Osteoblast (primary cell): ENCODE results near the gene XYLT1. TPM values are rescaled to one million over a fixed set of nuclear protein-coding genes. Genes with fewer than 3 reads are reported as not detected.

Experiments used
- DNase-seq: peaks from one replicate; pipeline ENCODE4 v3.0.0; 2011; ENCODE audit warnings: low spot score, mixed read lengths; ENCODE audit not compliant: insufficient read length; ENCODE audit errors: missing footprints
- H2AFZ ChIP-seq: 2 replicates; pipeline ENCODE4 v1.6.0; 2011; ENCODE audit warnings: mild to moderate bottlenecking, low read length
- H3K27ac ChIP-seq: 2 replicates; pipeline ENCODE4 v1.5.1; 2011; ENCODE audit warnings: mild to moderate bottlenecking, low read depth, low read length, moderate library complexity
- H3K27me3 ChIP-seq: 2 replicates; pipeline ENCODE4 v1.6.0; 2012; ENCODE audit warnings: mild to moderate bottlenecking, control low read depth, inconsistent platforms, low read length, moderate library complexity; ENCODE audit not compliant: insufficient read depth
- H3K36me3 ChIP-seq: 2 replicates; pipeline ENCODE4 v1.5.1; 2011; ENCODE audit warnings: mild to moderate bottlenecking, low read length, control low read depth, moderate library complexity; ENCODE audit not compliant: insufficient read depth
- H3K4me1 ChIP-seq: 2 replicates; pipeline ENCODE4 v1.5.1; 2011; ENCODE audit warnings: mild to moderate bottlenecking, low read length, control low read depth, moderate library complexity; ENCODE audit not compliant: insufficient read depth
- H3K4me2 ChIP-seq: 2 replicates; pipeline ENCODE4 v1.6.0; 2011; ENCODE audit warnings: mild to moderate bottlenecking, low read length; ENCODE audit not compliant: insufficient read depth
- H3K4me3 ChIP-seq: fragments of 200-600 bp; sonication (generic); 3 replicates; pipeline ENCODE4 v1.5.1; 2012; ENCODE audit warnings: mild to moderate bottlenecking, low read length, inconsistent platforms; ENCODE audit not compliant: insufficient read depth
- H3K79me2 ChIP-seq: 2 replicates; pipeline ENCODE4 v1.6.0; 2012; ENCODE audit warnings: mild to moderate bottlenecking, low read length, control low read depth, inconsistent platforms; ENCODE audit not compliant: insufficient read depth
- H3K9me3 ChIP-seq: 2 replicates; pipeline ENCODE4 v1.5.1; 2011; ENCODE audit warnings: low read depth, low read length, control low read depth
- H4K20me1 ChIP-seq: 2 replicates; pipeline ENCODE4 v1.6.0; 2012; ENCODE audit warnings: mild to moderate bottlenecking, low read length, control low read depth; ENCODE audit not compliant: insufficient read depth
- CTCF ChIP-seq: IDR thresholded peaks from 2 replicates; pipeline ENCODE4 v1.5.1; 2011; ENCODE audit warnings: mild to moderate bottlenecking, low read depth, low read length, moderate library complexity; ENCODE audit errors: extremely low read depth
- total RNA-seq: library from RNA; depleted of rRNA; stranded (reverse); fragments of >200 nt; gene quantifications from 2 replicates; pipeline ENCODE4 v1.2.3, GENCODE V29; 2012

XYLT1 gene
- total RNA-seq, 1 donor: 43.4 TPM

DNA sequence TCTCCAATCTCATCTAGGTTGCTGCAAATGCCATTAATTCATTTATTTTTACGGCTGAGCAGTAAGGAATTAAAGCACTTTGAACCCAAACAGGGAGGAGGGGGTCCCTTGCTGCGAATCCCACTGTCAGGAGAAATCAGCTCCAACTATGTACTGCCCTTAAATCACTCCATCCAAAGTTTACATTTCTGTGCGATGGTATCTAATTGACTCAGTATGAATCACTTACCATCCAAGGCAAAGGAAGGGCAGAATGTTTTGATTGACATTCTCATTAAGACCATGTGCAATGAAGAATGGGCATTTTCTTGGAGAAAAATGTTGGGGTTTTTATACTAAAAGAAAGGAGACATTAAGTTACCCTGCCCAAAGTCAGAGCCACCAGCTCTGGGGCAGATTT, 47.7 kb upstream of the XYLT1 start:
- peak; percentile 88 for DNase-seq
- Histone ChIP-seq H2AFZ (no peak overlapping the region), H3K27ac (peak overlapping the region; percentile 96), H4K20me1 (no peaks in the 10 kb centered on the region), H3K4me3 (peak overlapping the region; percentile 47), H3K27me3 (no peaks in the 10 kb centered on the region), H3K36me3 (no peaks in the 10 kb centered on the region), H3K9me3 (no peaks in the 10 kb centered on the region), H3K79me2 (no peaks in the 10 kb centered on the region), H3K4me1 (peaks cover 56% of the 10 kb centered on the region), H3K4me2 (peak overlapping the region; percentile 80)
- TF ChIP-seq CTCF: no peak

- H3K4me1 ChIP-seq: peaks cover 70% of the 10 kb centered on the region
- H3K4me3 ChIP-seq: no peak overlapping the region
- no peaks in the 10 kb centered on the region for H3K9me3 ChIP-seq
- H4K20me1 ChIP-seq: no peaks in the 10 kb centered on the region
- H3K79me2 ChIP-seq: no peaks in the 10 kb centered on the region
- no peaks in the 10 kb centered on the region for H3K36me3 ChIP-seq
- H3K4me2 ChIP-seq: peak overlapping the region; percentile 2
- no peaks in the 10 kb centered on the region for H3K27me3 ChIP-seq
- peak; percentile 88 for DNase-seq
- no peak for TF ChIP-seq CTCF
- H3K27ac ChIP-seq: peak overlapping the region; percentile 35
- H2AFZ ChIP-seq: no peak overlapping the region
Measured at GRCh38 chr16:17515421-17516210, 44.9 kb upstream of the XYLT1 start.

GRCh38 chr16:17512636-17513220, 42.0 kb upstream of the XYLT1 start:
- TF ChIP-seq CTCF: no peak
- DNase-seq: peak; percentile 79
- Histone ChIP-seq H3K9me3 (no peaks in the 10 kb centered on the region), H2AFZ (peak overlapping the region; percentile 60), H3K4me1 (peaks cover 51% of the 10 kb centered on the region), H3K4me2 (peak overlapping the region; percentile 24), H3K4me3 (no peak overlapping the region), H4K20me1 (no peaks in the 10 kb centered on the region), H3K27me3 (no peaks in the 10 kb centered on the region), H3K79me2 (no peaks in the 10 kb centered on the region), H3K27ac (peak overlapping the region; percentile 28), H3K36me3 (no peaks in the 10 kb centered on the region)

- Histone ChIP-seq H2AFZ (no peak overlapping the region), H3K9me3 (no peaks in the 10 kb centered on the region), H3K79me2 (no peaks in the 10 kb centered on the region), H3K4me3 (no peak overlapping the region), H3K27me3 (no peaks in the 10 kb centered on the region), H4K20me1 (no peaks in the 10 kb centered on the region), H3K36me3 (no peaks in the 10 kb centered on the region), H3K4me2 (no peak overlapping the region), H3K27ac (no peak overlapping the region), H3K4me1 (peaks cover 44% of the 10 kb centered on the region)
- DNase-seq: peak; percentile 92
- TF ChIP-seq CTCF: no peak
Measured at GRCh38 chr16:17511340-17511739, 40.6 kb upstream of the XYLT1 start.
